GM19240 (cell line): ENCODE data around the gene ETS2.
"Not testable (repeated sequence)": the region's sequence is repeated elsewhere in the genome, so short reads cannot be mapped to it uniquely, and the experiment has no call there.

Source experiments
- DNase-seq: peaks from one replicate; pipeline ENCODE4 v3.0.0; 2011; ENCODE audit warnings: low spot score; ENCODE audit not compliant: insufficient read length

Gene ETS2

DNA sequence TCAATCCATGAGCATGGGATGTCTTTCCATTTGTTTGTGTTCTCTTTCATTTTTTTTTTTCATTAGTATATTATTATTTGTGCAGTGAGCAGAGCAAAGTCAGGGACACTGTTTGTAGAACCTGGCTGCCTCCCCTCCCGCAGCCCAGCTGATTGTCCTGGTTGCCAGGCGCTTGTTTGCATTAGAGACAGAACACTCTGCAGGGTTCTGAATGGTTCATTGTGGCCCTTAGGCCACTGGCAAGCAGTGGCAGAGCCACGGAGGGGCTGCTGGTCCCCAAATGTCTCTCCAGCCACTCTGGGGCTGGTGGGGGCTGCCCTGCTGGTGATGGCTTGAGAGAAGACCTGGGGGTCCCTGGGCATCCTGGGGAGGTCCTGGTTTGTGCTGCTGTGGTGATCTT lies 29.0 kb downstream of the ETS2 start:
- DNase-seq = no peak

GRCh38 chr21:38837806-38838461 lies 32.2 kb downstream of the ETS2 start:
- DNase-seq = no peak

DNA sequence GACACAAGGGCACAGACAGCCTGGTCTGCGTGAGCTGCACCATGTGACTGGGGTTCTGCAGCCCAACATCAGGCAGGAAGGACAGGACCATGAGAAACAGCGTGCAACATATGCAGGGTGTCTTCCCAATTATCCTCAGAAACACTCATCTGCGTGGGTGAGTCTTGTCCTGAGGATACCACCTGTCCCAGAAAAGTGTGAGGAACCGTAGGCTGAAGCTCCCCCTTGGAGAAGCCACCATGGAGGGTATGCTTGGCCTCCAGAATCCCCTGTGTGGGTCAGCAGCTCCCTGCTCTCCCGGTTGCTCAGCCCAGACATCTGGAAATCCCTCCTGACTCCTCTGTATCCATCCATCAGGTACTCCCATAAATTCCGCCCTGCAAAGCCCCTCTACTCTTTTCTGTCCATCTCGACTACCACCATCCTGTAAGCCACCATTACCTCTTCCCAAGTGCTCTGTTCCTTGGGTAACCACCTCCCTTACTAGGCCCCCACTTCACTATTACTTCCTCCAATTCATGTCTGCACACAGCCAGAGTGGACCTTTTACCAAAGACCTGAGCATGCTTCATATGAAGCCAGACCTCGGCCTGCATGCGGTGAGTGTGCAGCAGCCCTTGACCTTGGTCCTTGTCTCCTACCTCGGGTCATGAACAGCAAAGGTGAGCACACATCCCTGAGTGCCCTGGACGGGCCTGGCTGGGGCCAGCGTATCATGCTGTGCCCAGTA lies 33.0 kb downstream of the ETS2 start:
- DNase-seq = no peak

GRCh38 chr21:38839328-38840286 lies 33.9 kb downstream of the ETS2 start:
- no peak for DNase-seq

GRCh38 chr21:38840456-38841300 lies 34.9 kb downstream of the ETS2 start:
- DNase-seq = no peak

DNA sequence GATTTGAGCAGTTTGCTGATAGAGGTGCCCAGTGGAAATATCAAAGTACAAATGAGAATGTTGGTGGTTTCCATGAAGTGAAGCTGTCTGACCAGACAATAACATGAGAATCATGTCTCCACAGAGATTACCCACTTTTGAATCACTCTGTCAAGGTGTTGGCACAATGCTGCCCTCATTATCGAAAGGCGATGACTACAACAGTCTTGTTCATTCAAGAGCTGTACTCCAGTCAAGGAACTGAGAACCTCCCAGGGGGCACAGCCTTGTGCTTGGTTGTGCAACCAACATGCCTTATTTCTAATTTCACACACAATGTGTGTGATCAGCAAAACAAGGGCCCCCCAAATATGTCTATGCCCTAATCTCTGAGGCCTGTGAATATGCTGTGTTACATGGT lies 35.7 kb downstream of the ETS2 start:
- no peak for DNase-seq

GRCh38 chr21:38842079-38842478 lies 36.4 kb downstream of the ETS2 start:
- DNase-seq = no peak

GRCh38 chr21:38843379-38843778 lies 37.6 kb downstream of the ETS2 start:
- no peak for DNase-seq

DNA sequence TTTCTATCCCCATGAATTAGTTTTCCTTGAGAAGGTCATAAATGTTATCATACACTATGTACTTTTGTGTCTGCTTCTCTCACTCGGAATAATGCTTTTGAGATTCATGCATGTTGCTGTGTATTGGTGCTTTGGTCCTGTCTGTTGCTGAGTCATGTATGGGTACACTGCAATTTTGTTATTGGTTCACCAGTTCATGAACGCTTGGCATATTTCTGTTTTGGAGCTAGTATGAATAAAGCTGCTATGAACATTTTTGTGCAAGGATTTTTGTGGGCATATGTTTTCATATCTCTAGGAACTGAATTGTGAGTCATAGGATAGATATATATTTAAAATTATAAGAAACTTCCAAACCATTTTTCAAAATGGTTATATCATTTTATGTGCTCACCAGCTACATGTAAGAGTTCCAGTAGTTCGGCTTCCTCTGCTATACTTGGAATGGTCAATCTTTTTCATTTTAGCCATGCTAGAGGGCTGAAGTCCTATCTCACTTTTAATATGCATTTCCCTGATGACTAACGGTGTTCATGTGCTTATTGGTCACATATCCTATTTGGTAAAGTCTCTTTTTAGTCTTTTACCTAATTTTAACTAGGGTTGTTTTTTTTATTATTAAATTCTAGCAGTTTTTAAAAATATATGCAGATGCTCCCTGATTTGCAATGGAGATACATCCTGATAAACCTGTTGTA lies 38.2 kb downstream of the ETS2 start:
- no peak for DNase-seq

DNA sequence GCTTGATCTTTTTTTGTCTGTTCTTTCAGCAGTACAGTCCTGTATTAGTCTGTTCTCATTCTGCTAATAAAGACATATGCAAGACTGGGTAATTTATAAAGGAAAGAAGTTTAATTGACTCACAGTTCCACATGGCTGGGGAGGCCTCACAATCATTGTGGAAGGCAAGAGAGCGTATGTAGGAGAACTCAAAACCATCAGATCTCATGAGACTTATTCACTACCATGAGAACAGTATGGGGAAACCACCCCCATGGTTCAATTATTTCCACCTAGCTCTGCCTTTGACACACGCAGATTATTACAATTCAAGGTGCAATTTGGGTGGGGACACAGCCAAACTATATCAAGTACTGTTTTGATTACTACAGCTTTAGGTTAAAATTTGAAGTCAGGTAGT lies 39.6 kb downstream of the ETS2 start:
- not testable (repeated sequence) for DNase-seq

GRCh38 chr21:38847556-38847955 lies 41.8 kb downstream of the ETS2 start:
- DNase-seq = no peak

DNA sequence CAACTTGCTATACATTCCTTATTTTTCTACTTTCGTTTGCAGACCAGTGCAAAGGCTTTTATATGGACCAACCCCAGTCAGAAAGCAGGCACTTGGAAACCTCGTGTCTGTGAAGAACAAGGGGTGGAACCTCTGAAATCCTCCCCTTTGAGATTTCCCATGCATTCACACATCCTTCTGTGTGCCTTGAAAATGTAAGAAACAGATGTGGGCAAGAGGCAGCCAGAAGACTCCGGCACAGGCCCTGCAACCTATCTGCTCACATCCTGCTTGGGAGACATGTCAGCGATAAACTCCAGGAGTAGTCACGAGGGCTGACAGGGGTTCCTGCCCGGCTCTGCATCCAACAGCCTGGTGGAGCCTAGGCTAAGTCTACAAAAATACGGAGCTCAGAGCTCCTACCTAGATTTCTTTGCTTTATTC lies 42.5 kb downstream of the ETS2 start:
- no peak for DNase-seq

GRCh38 chr21:38849776-38850175 lies 44.0 kb downstream of the ETS2 start:
- DNase-seq = no peak

- no peak for DNase-seq
Measured at GRCh38 chr21:38850277-38850951, 44.7 kb downstream of the ETS2 start.

DNA sequence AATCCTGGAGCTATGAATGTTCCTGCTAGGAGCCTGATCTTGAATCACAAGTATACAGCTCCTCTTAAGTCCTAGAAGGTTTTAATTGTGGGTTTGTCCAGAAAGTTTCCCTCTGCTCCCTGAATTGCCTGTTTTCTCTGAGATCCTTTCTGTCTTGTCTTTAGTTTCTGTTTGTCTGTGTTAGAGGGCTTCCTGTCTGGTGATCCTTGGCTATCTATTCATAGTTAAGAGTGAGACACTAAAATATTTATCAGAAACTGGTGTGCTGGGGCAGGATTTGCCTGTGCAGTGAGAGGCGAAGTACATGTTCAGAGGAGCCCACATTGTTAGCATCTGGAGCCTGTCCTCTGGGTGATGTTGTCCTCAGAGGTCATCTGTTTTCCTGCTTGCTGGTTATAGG lies 45.4 kb downstream of the ETS2 start:
- no peak for DNase-seq

DNA sequence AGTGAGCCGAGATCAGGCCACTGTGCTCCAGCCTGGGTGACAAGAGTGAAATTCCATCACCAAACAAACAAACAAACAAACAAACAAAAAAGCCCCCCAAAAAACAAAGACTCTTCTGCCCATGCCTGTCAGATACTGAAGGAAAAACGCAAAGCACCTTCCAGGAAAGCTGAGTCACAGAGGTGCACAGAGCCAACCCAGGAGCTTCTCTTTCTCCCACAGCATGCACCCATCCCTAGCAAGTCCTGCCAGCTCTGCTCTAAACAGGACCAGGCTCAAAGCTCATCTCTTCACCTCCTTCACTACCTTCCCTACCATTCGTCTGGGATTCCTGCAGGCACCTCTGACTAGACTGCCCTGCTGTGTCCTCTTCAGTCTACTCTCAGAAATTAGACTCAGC lies 46.5 kb downstream of the ETS2 start:
- no peak for DNase-seq

DNA sequence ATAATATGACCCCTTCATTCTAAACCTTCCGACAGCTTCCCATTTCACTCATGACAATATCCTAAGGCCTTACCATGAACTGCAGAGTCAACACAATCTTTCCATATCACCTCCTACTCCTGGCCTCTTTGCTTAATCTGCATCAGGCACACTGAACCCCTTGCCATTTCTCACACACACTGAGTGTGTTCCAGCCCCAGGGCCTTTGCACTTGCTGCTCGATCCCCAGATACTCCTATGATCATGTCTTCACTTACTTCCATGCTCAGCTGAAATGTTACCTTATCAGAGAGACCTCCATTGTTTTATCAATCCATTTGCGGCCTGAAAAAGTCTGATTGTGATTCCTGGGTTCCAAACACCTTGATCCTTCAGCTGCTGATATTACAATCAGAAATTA lies 47.0 kb downstream of the ETS2 start:
- DNase-seq = no peak

- DNase-seq = no peak
Measured at GRCh38 chr21:38853421-38853919, 47.7 kb downstream of the ETS2 start.

DNA sequence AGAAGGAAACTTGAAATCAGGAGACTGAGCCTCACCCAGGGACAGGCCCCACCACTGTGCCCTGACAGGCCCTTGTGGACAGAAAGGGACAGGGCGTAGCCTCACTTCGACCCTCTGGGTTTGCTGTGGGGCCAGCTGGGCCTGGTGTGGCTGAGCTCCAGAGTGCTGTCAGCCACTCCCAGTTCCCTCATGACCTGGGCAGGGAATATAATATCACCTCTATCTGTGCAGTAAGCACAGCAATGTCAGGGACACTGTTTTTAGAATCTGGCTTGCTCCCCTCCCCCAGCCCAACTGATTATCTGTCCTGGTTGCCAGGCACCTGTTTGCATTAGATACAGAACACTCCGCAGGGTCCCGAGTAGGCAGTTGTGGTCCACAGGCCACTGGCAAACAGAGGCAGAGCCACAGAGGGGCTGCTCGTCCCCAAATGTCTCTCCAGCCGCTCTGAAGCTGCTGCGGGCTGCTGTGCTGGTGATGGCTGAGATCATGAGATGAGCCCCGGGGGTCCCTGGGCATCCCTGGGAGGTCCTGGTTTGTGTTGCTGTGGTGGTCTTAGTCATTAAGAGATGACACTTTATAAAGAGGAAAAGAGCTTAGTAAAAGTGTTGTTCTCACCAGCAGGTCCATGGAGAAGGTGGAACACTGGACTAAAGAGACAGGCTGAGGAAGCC lies 51.6 kb downstream of the ETS2 start:
- DNase-seq = no peak
